Measurements from ENCODE around the gene UBE2QL1. TPM values are rescaled to one million over a fixed set of nuclear protein-coding genes. Genes with fewer than 3 reads are reported as not detected.

Gene UBE2QL1
- total RNA-seq, 1 experiment from 2014 or later = not detected

DNA sequence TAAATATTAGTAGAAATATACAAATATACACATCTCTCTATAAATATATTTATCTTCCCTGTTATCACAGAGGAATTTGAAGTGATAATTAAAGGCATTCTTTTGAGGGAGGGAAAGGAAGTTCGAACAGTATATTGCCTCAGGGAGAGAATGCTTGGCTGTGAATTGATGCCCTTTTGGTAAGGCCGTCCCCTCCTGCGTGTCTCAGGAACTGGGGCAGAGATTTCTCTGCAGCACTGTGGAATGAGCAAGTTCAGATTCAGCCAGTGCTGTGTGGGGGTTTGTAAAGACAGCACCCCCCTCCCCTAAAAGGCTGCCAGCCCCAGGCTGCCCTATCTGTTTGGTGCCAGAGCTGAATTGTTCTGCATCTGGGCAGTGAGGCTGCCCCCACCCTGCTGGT lies 42.0 kb downstream of the UBE2QL1 start:
- Mint-ChIP-seq H3K36me3 (ENCODE audit: insufficient read depth, unreplicated experiment) (no peaks in the 10 kb centered on the region), H3K4me1 (ENCODE audit: low read depth, unreplicated experiment) (no peaks in the 10 kb centered on the region), H3K4me3 (ENCODE audit: unreplicated experiment) (no peak overlapping the region), H3K27me3 (ENCODE audit: insufficient read depth, unreplicated experiment) (peaks cover 23% of the 10 kb centered on the region), H3K9me3 (ENCODE audit: unreplicated experiment) (no peaks in the 10 kb centered on the region), H3K27ac (ENCODE audit: unreplicated experiment) (no peak overlapping the region)
- ChIA-PET CTCF (no interaction called here), POLR2A (no interaction called here)
- DNase-seq = no peak
- intact Hi-C loops (cut with micrococcal nuclease; ENCODE audit: unreplicated experiment) = no loop called here
- TF ChIP-seq CTCF (IDR thresholded peaks at IDR 0.05; ENCODE audit: insufficient read depth in 1 of 2, low read depth in 1 of 2, low read length in 1 of 2, severe bottlenecking in 1 of 2, unreplicated experiment in 1 of 2) = no peak
- H3K36me3 ChIP-seq (ENCODE audit: control insufficient read depth, insufficient read depth, low read length) = no peaks in the 10 kb centered on the region
- no TSS peak for BruUV-seq (replicated peaks)
- no peak overlapping the region for H3K4me3 ChIP-seq (ENCODE audit: low read depth, low read length)
- H3K9me3 ChIP-seq = no peaks in the 10 kb centered on the region
- H3K27me3 ChIP-seq (replicated peaks; ENCODE audit: control insufficient read depth, insufficient read depth, low read length) = no peaks in the 10 kb centered on the region
- H3K4me1 ChIP-seq = no peaks in the 10 kb centered on the region

DNA sequence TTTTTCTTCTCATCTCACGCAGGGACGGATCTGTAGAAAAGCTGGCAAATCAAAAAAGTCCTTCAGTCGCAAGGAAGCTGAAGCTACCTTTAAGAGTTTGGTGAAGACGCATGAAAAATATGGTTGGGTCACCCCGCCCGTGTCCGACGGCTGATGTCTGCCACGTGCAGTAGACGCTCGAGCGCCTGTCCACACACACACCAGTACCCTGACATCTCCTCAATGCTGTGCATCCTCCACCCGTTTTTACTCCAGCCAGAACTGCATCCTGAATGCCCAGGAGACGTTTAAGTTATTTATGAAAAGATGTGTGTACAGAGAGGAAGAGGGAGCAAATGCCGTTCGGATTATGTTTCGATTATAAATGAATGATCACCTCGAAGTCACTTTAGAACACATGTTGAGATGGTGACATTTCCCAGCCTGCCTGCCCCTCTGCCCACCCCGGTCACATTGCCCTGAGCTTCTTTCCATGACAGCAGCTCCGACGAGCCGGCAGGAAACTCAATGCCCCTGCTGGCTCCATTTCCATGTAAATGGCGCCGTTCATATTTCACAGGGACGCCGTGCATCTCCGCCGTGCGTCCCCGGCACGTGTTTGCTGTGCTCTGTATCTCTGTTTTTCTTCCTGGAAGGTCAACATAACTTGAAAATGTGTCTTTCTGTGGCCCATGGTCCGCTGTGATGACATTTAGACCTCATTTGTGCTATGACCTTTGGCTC lies 42.7 kb downstream of the UBE2QL1 start:
- CTCF ChIA-PET = no interaction called here
- no peak for TF ChIP-seq CTCF (IDR thresholded peaks at IDR 0.05; ENCODE audit: insufficient read depth in 1 of 2, low read depth in 1 of 2, low read length in 1 of 2, severe bottlenecking in 1 of 2, unreplicated experiment in 1 of 2)
- POLR2A ChIA-PET = no interaction called here
- intact Hi-C loops (cut with micrococcal nuclease; ENCODE audit: unreplicated experiment) = no loop called here
- BruUV-seq (replicated peaks) = no TSS peak
- Mint-ChIP-seq H3K27me3 (ENCODE audit: insufficient read depth, unreplicated experiment) (peaks cover 22% of the 10 kb centered on the region), H3K4me3 (ENCODE audit: unreplicated experiment) (no peak overlapping the region), H3K4me1 (ENCODE audit: low read depth, unreplicated experiment) (no peaks in the 10 kb centered on the region), H3K36me3 (ENCODE audit: insufficient read depth, unreplicated experiment) (no peaks in the 10 kb centered on the region), H3K9me3 (ENCODE audit: unreplicated experiment) (no peaks in the 10 kb centered on the region), H3K27ac (ENCODE audit: unreplicated experiment) (no peak overlapping the region)
- no peaks in the 10 kb centered on the region for H3K4me1 ChIP-seq
- H3K9me3 ChIP-seq = no peaks in the 10 kb centered on the region
- no peak overlapping the region for H3K4me3 ChIP-seq (ENCODE audit: low read depth, low read length)
- no peaks in the 10 kb centered on the region for H3K36me3 ChIP-seq (ENCODE audit: control insufficient read depth, insufficient read depth, low read length)
- DNase-seq = no peak
- H3K27me3 ChIP-seq (replicated peaks; ENCODE audit: control insufficient read depth, insufficient read depth, low read length) = no peaks in the 10 kb centered on the region

- Histone ChIP-seq H3K36me3 (ENCODE audit: control insufficient read depth, insufficient read depth, low read length) (no peaks in the 10 kb centered on the region), H3K4me1 (no peaks in the 10 kb centered on the region), H3K27me3 (replicated peaks; ENCODE audit: control insufficient read depth, insufficient read depth, low read length) (no peaks in the 10 kb centered on the region), H3K9me3 (no peaks in the 10 kb centered on the region), H3K4me3 (ENCODE audit: low read depth, low read length) (no peak overlapping the region)
- POLR2A ChIA-PET = no interaction called here
- no peak for DNase-seq
- H3K4me1 Mint-ChIP-seq (ENCODE audit: low read depth, unreplicated experiment) = no peaks in the 10 kb centered on the region
- no peak for TF ChIP-seq CTCF (IDR thresholded peaks at IDR 0.05; ENCODE audit: insufficient read depth in 1 of 2, low read depth in 1 of 2, low read length in 1 of 2, severe bottlenecking in 1 of 2, unreplicated experiment in 1 of 2)
- intact Hi-C loops (cut with micrococcal nuclease; ENCODE audit: unreplicated experiment) = no loop called here
- no peaks in the 10 kb centered on the region for H3K36me3 Mint-ChIP-seq (ENCODE audit: insufficient read depth, unreplicated experiment)
- no TSS peak for BruUV-seq (replicated peaks)
- H3K27me3 Mint-ChIP-seq (ENCODE audit: insufficient read depth, unreplicated experiment) = peaks cover 18% of the 10 kb centered on the region
- H3K27ac Mint-ChIP-seq (ENCODE audit: unreplicated experiment) = no peak overlapping the region
- CTCF ChIA-PET = no interaction called here
- no peak overlapping the region for H3K4me3 Mint-ChIP-seq (ENCODE audit: unreplicated experiment)
- no peaks in the 10 kb centered on the region for H3K9me3 Mint-ChIP-seq (ENCODE audit: unreplicated experiment)
Observed at GRCh38 chr5:6491919-6492290, 43.2 kb downstream of the UBE2QL1 start.
